A673 (cell line): ENCODE results near the gene SNRPA1. TPM values are rescaled to one million over a fixed set of nuclear protein-coding genes. Genes with fewer than 3 reads are reported as not detected.

ENCODE experiments used
- BruUV-seq: library from RNA; stranded (reverse); fragments of 400-500 nt; replicated peaks from 2 replicates; lab custom pipeline; 2021; lab: Mats Ljungman, UMichigan
- CTCF ChIA-PET: fragments of 300-600 bp; sonication (Branson Sonifier 250); formaldehyde crosslinking; loops from one replicate; lab custom pipeline; 2022; ENCODE audit warnings: antibody characterized with exemption; lab: Charles Lee
- POLR2A ChIA-PET: fragments of 300-600 bp; sonication (Branson Sonifier 250); formaldehyde crosslinking; loops from one replicate; lab custom pipeline; 2022; ENCODE audit warnings: antibody characterized with exemption; ENCODE audit not compliant: low non-redundant PET; lab: Charles Lee
- DNase-seq: peaks from one replicate; pipeline ENCODE4 v3.0.0-alpha.2; 2015; ENCODE audit warnings: low spot score
- H3K27ac ChIP-seq: fragments of 200-600 bp; sonication (generic); 2 replicates; pipeline ENCODE4 v1.5.1; 2016; ENCODE audit warnings: mixed run types, low read depth, mild to moderate bottlenecking, mixed read lengths, antibody characterized with exemption, low read length; ENCODE audit not compliant: poor library complexity, severe bottlenecking
- H3K27me3 ChIP-seq: fragments of 200-600 bp; sonication (generic); replicated peaks from 2 replicates; pipeline ENCODE4 v1.6.1; 2017; ENCODE audit warnings: mixed run types, low read depth, mild to moderate bottlenecking, mixed read lengths, antibody characterized with exemption, low read length; ENCODE audit not compliant: insufficient read depth, poor library complexity
- H3K36me3 ChIP-seq: fragments of 200-600 bp; sonication (generic); 2 replicates; pipeline ENCODE4 v1.6.1; 2016; ENCODE audit warnings: mixed run types, mild to moderate bottlenecking, mixed read lengths, antibody characterized with exemption, low read length; ENCODE audit not compliant: insufficient read depth, poor library complexity, severe bottlenecking
- H3K4me1 ChIP-seq: fragments of 200-600 bp; sonication (generic); 2 replicates; pipeline ENCODE4 v1.6.1; 2017; ENCODE audit warnings: mixed run types, mild to moderate bottlenecking, mixed read lengths, antibody characterized with exemption, low read length; ENCODE audit not compliant: insufficient read depth, poor library complexity, severe bottlenecking
- H3K4me3 ChIP-seq: fragments of 200-600 bp; sonication (generic); 2 replicates; pipeline ENCODE4 v1.5.1; 2016; ENCODE audit warnings: low read depth, mixed run types, mild to moderate bottlenecking, mixed read lengths, low read length; ENCODE audit not compliant: poor library complexity, severe bottlenecking
- H3K9me3 ChIP-seq: fragments of 200-600 bp; sonication (generic); 2 replicates; pipeline ENCODE4 v1.6.1; 2016; ENCODE audit warnings: mixed run types, low read depth, mild to moderate bottlenecking, mixed read lengths, antibody characterized with exemption, low read length; ENCODE audit not compliant: poor library complexity, severe bottlenecking
- EZH2 ChIP-seq: fragments of 200-600 bp; sonication (generic); IDR thresholded peaks from 2 replicates; pipeline ENCODE4 v1.6.1; 2017; ENCODE audit warnings: borderline replicate concordance, low read depth, mild to moderate bottlenecking, mixed read lengths, antibody characterized with exemption, low read length; ENCODE audit not compliant: poor library complexity, severe bottlenecking
- intact Hi-C: fragments of 100-400 bp; cut with micrococcal nuclease; formaldehyde crosslinking; loops from one replicate; pipeline ENCODE4 v1.10.0; 2022; ENCODE audit not compliant: unreplicated experiment
- total RNA-seq: library from RNA; stranded (reverse); gene quantifications from 2 replicates; pipeline ENCODE4 v1.2.3, GENCODE V29; 2021
- TF ChIP-seq, protein P1 (sequence below): fragments of 300-800, 200-600 bp; sonication (generic); conservative IDR thresholded peaks from 2 replicates; pipeline ENCODE4 v1.5.1; 2017; ENCODE audit warnings: low read depth, mild to moderate bottlenecking, antibody characterized with exemption, low read length, moderate library complexity, mixed read lengths

The SNRPA1 gene
- total RNA-seq, 1 experiment from 2014 or later, result 206 TPM

DNA sequence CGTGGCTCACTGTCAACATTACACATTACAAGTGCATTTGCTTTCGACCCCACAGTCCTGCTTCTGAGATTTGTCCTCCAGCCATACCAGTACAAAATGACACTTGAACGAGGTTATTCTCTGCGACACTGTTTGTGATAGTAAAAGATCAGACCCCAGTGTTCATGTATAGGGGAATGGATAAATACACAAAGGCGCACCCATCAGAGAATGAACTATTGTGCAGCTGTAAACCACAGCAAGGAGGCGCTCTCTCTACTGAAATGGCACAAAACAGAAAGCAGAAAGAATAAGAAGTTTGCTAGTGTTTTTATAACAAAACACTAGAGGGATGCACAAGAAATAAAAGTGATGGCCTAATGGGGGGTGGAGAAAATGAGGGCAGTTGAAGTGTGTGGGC lies 38.3 kb downstream of the SNRPA1 start:
- ChIA-PET CTCF (interaction anchor here (0.6 kb wide), 1 partner anchor 376 kb away, joined by 3 read pairs; no protein-coding TSS in a partner anchor), POLR2A (interaction anchor here (0.7 kb wide), 1 partner anchor 156 kb away, joined by 4 read pairs; no protein-coding TSS in a partner anchor)
- H3K9me3 ChIP-seq, result no peaks in the 10 kb centered on the region
- no peaks in the 10 kb centered on the region for H3K36me3 ChIP-seq
- TF ChIP-seq EZH2, result no peak
- TF ChIP-seq, protein P1, sequence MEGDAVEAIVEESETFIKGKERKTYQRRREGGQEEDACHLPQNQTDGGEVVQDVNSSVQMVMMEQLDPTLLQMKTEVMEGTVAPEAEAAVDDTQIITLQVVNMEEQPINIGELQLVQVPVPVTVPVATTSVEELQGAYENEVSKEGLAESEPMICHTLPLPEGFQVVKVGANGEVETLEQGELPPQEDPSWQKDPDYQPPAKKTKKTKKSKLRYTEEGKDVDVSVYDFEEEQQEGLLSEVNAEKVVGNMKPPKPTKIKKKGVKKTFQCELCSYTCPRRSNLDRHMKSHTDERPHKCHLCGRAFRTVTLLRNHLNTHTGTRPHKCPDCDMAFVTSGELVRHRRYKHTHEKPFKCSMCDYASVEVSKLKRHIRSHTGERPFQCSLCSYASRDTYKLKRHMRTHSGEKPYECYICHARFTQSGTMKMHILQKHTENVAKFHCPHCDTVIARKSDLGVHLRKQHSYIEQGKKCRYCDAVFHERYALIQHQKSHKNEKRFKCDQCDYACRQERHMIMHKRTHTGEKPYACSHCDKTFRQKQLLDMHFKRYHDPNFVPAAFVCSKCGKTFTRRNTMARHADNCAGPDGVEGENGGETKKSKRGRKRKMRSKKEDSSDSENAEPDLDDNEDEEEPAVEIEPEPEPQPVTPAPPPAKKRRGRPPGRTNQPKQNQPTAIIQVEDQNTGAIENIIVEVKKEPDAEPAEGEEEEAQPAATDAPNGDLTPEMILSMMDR, result peak; percentile 62
- peaks cover 4% of the 10 kb centered on the region for H3K4me1 ChIP-seq
- no TSS peak for BruUV-seq
- intact Hi-C loops, result loop anchor here (10.0 kb wide), 2 partner anchors 342 to 622 kb away; partner anchors contain the start of gene LRRK1
- no peak overlapping the region for H3K4me3 ChIP-seq
- no peaks in the 10 kb centered on the region for H3K27me3 ChIP-seq
- DNase-seq, result peak; percentile 51
- H3K27ac ChIP-seq, result no peak overlapping the region

DNA sequence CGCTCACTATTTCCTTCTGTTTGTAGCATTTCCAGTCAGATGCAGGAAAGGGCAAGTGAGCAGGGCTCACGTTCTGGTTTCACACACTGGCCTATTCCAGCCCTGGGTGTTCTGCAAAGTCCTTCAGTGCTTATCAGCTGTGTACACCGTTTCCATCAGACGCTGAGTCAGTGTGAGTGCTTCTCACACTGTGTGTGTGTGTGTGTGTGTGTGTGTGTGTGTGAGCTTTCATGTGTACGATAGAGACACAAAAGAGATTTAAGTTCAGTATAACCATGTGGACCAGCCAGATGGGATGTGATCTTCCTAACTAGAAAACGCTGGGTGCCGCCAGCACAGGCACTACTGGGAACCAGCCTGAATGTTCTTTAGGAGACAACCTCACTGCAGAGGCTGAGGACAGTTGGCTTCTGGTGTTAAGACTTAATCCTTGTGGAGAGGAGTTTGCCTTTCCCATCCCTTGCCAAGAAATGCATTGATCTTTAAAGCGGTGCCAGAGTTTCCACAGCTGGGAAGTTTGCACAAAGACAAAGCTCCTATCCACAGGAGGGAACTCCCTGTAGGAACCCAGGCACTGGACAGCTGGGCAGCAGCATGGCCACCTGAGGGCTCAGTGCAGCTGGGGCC lies 39.3 kb downstream of the SNRPA1 start:
- no peak overlapping the region for H3K27ac ChIP-seq
- H3K9me3 ChIP-seq, result no peaks in the 10 kb centered on the region
- H3K27me3 ChIP-seq, result no peaks in the 10 kb centered on the region
- H3K36me3 ChIP-seq, result no peaks in the 10 kb centered on the region
- peaks cover 4% of the 10 kb centered on the region for H3K4me1 ChIP-seq
- DNase-seq, result no peak
- TF ChIP-seq, protein P1, result no peak
- no peak for TF ChIP-seq EZH2
- H3K4me3 ChIP-seq, result no peak overlapping the region
- intact Hi-C loops, result loop anchor here (10.0 kb wide), 2 partner anchors 341 to 621 kb away; partner anchors contain the start of gene LRRK1
- BruUV-seq, result no TSS peak
- ChIA-PET POLR2A (no interaction called here), CTCF (interaction anchor here (1.3 kb wide), 1 partner anchor 226 kb away, joined by 4 read pairs; no protein-coding TSS in a partner anchor)

GRCh38 chr15:101255051-101255395 lies 40.0 kb downstream of the SNRPA1 start:
- H3K36me3 ChIP-seq, result no peaks in the 10 kb centered on the region
- H3K9me3 ChIP-seq, result no peaks in the 10 kb centered on the region
- H3K27me3 ChIP-seq, result no peaks in the 10 kb centered on the region
- no peak overlapping the region for H3K4me3 ChIP-seq
- peaks cover 4% of the 10 kb centered on the region for H3K4me1 ChIP-seq
- no TSS peak for BruUV-seq
- intact Hi-C loops, result loop anchor here (10.0 kb wide), 2 partner anchors 340 to 620 kb away; partner anchors contain the start of gene LRRK1
- no peak for DNase-seq
- no peak overlapping the region for H3K27ac ChIP-seq
- TF ChIP-seq, protein P1, result no peak
- CTCF ChIA-PET, result interaction anchor here (1.3 kb wide), 1 partner anchor 225 kb away, joined by 4 read pairs; no protein-coding TSS in a partner anchor
- POLR2A ChIA-PET, result no interaction called here
